WTC11 (cell line): Measurements from ENCODE around the gene TF.

Experiments used
- CTCF ChIP-seq: fragments of 200-600 bp; IDR thresholded peaks from 2 replicates; pipeline ENCODE4 v1.8.0; 2022; ENCODE audit warnings: antibody characterized with exemption
- ELF4 ChIP-seq: sonication (generic); formaldehyde crosslinking; IDR thresholded peaks from 2 replicates; pipeline ENCODE4 v1.8.1; 2022; ENCODE audit warnings: low read depth, mild to moderate bottlenecking, moderate library complexity, missing genetic modification reagents
- ESRRA ChIP-seq: sonication (generic); formaldehyde crosslinking; IDR thresholded peaks from 2 replicates; pipeline ENCODE4 v1.8.1; 2022; ENCODE audit warnings: mild to moderate bottlenecking, missing genetic modification reagents, borderline replicate concordance
- FOXJ3 ChIP-seq: sonication (generic); formaldehyde crosslinking; IDR thresholded peaks from 2 replicates; pipeline ENCODE4 v1.9.0; 2021; ENCODE audit warnings: missing genetic modification reagents, mild to moderate bottlenecking, borderline replicate concordance
- IRF2 ChIP-seq: sonication (generic); formaldehyde crosslinking; IDR thresholded peaks from 2 replicates; pipeline ENCODE4 v1.8.0; 2022; ENCODE audit warnings: low read depth, missing genetic modification reagents, borderline replicate concordance
- MXD4 ChIP-seq: fragments of 250-450 bp; sonication (Bioruptor Pico); IDR thresholded peaks from 2 replicates; pipeline ENCODE4 v1.8.0; 2021; ENCODE audit warnings: mild to moderate bottlenecking, moderate library complexity, borderline replicate concordance
- NFE2L1 ChIP-seq: sonication (generic); formaldehyde crosslinking; IDR thresholded peaks from 2 replicates; pipeline ENCODE4 v1.8.1; 2023; ENCODE audit warnings: missing genetic modification reagents
- USF2 ChIP-seq: sonication (generic); formaldehyde crosslinking; IDR thresholded peaks from 2 replicates; pipeline ENCODE4 v1.8.1; 2023; ENCODE audit warnings: mild to moderate bottlenecking, missing genetic modification reagents, moderate library complexity
- ZBTB21 ChIP-seq: sonication (generic); formaldehyde crosslinking; IDR thresholded peaks from 2 replicates; pipeline ENCODE4 v1.8.1; 2023; ENCODE audit warnings: mild to moderate bottlenecking, missing genetic modification reagents, borderline replicate concordance
- ZNF232 ChIP-seq: sonication (generic); formaldehyde crosslinking; IDR thresholded peaks from 2 replicates; pipeline ENCODE4 v1.8.0; 2022; ENCODE audit warnings: mild to moderate bottlenecking, missing genetic modification reagents
- TF ChIP-seq, protein P1 (sequence below): sonication (generic); formaldehyde crosslinking; IDR thresholded peaks from 2 replicates; pipeline ENCODE4 v1.8.1; 2022; ENCODE audit warnings: low read depth, mild to moderate bottlenecking, moderate library complexity, missing genetic modification reagents, borderline replicate concordance
- TF ChIP-seq, protein P2 (sequence below): sonication (generic); formaldehyde crosslinking; IDR thresholded peaks from 2 replicates; pipeline ENCODE4 v1.8.0; 2022; ENCODE audit warnings: mild to moderate bottlenecking, missing genetic modification reagents
- TF ChIP-seq, protein P3 (sequence below): sonication (generic); formaldehyde crosslinking; IDR thresholded peaks from 2 replicates; pipeline ENCODE4 v1.8.0; 2022; ENCODE audit warnings: mild to moderate bottlenecking, missing genetic modification reagents

GRCh38 chr3:133829310-133829707 is 83.1 kb downstream of the TF start:
- TF ChIP-seq ZBTB21 (CRISPR knock-in tag) (no peak), CTCF (no peak), IRF2 (no peak), ELF4 (CRISPR knock-in tag) (no peak), MXD4 (CRISPR knock-in tag) (no peak), USF2 (CRISPR knock-in tag) (no peak), ESRRA (CRISPR knock-in tag) (no peak), ZNF232 (CRISPR knock-in tag) (no peak), FOXJ3 (no peak), NFE2L1 (CRISPR knock-in tag) (no peak)
- TF ChIP-seq, protein P1, sequence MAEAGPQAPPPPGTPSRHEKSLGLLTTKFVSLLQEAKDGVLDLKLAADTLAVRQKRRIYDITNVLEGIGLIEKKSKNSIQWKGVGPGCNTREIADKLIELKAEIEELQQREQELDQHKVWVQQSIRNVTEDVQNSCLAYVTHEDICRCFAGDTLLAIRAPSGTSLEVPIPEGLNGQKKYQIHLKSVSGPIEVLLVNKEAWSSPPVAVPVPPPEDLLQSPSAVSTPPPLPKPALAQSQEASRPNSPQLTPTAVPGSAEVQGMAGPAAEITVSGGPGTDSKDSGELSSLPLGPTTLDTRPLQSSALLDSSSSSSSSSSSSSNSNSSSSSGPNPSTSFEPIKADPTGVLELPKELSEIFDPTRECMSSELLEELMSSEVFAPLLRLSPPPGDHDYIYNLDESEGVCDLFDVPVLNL (CRISPR knock-in tag), result no peak
- TF ChIP-seq, protein P2, sequence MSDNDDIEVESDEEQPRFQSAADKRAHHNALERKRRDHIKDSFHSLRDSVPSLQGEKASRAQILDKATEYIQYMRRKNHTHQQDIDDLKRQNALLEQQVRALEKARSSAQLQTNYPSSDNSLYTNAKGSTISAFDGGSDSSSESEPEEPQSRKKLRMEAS, result no peak
- TF ChIP-seq, protein P3, sequence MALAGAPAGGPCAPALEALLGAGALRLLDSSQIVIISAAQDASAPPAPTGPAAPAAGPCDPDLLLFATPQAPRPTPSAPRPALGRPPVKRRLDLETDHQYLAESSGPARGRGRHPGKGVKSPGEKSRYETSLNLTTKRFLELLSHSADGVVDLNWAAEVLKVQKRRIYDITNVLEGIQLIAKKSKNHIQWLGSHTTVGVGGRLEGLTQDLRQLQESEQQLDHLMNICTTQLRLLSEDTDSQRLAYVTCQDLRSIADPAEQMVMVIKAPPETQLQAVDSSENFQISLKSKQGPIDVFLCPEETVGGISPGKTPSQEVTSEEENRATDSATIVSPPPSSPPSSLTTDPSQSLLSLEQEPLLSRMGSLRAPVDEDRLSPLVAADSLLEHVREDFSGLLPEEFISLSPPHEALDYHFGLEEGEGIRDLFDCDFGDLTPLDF (CRISPR knock-in tag), result no peak
